K562 (cell line): ENCODE results near the gene STK11. TPM values are rescaled to one million over a fixed set of nuclear protein-coding genes. Genes with fewer than 3 reads are reported as not detected.

Experiments
- ARHGAP35 ChIP-seq: fragments of 450-650 bp; IDR thresholded peaks from 2 replicates; pipeline ENCODE4 v1.6.1; 2018; ENCODE audit not compliant: partially characterized antibody
- C11orf30 ChIP-seq: fragments of 450-650 bp; IDR thresholded peaks from 2 replicates; pipeline ENCODE4 v1.6.1; 2016; ENCODE audit warnings: low read depth, mild to moderate bottlenecking
- HNRNPLL ChIP-seq: fragments of 200-400 bp; formaldehyde crosslinking; IDR thresholded peaks from 2 replicates; pipeline ENCODE4 v1.6.1; 2017; ENCODE audit warnings: low read length, low read depth, mild to moderate bottlenecking; ENCODE audit not compliant: poor library complexity, severe bottlenecking
- KDM5B ChIP-seq: fragments of 200-600 bp; sonication (generic); IDR thresholded peaks from 2 replicates; pipeline ENCODE4 v1.6.1; 2012; ENCODE audit warnings: low read depth, mild to moderate bottlenecking, moderate library complexity, low read length, control low read depth, inconsistent platforms; ENCODE audit not compliant: insufficient replicate concordance
- MTA1 ChIP-seq: fragments of 450-650 bp; IDR thresholded peaks from 2 replicates; pipeline ENCODE4 v1.6.1; 2017; ENCODE audit warnings: borderline replicate concordance
- PHF21A ChIP-seq: fragments of 450-650 bp; IDR thresholded peaks from 2 replicates; pipeline ENCODE4 v1.6.1; 2017; ENCODE audit warnings: low read depth, borderline replicate concordance
- PTRF ChIP-seq: fragments of 450-650 bp; IDR thresholded peaks from 2 replicates; pipeline ENCODE4 v1.6.1; 2016; ENCODE audit warnings: mild to moderate bottlenecking, missing genetic modification characterization, missing compliant biosample characterization
- RFX5 ChIP-seq: IDR thresholded peaks from 2 replicates; pipeline ENCODE4 v1.6.1; 2011; ENCODE audit warnings: low read depth, mild to moderate bottlenecking, improper control_type of control experiment, low read length
- SMC3 ChIP-seq: conservative IDR thresholded peaks from 2 replicates; pipeline ENCODE4 v1.6.1; 2011; ENCODE audit warnings: low read depth, low read length, improper control_type of control experiment; ENCODE audit not compliant: insufficient read depth
- STAT5A ChIP-seq: IDR thresholded peaks from 2 replicates; pipeline ENCODE4 v1.6.1; 2012; ENCODE audit warnings: low read length, inconsistent platforms, borderline replicate concordance
- TRIM24 ChIP-seq, 2 experiments: fragments of 450-650 bp; IDR thresholded peaks; 2 replicates each; pipeline ENCODE4 v1.6.1; 2016
- U2AF2 ChIP-seq: fragments of 200-400 bp; formaldehyde crosslinking; optimal IDR thresholded peaks from 2 replicates; pipeline ENCODE3; 2017; ENCODE audit warnings: low read depth, mild to moderate bottlenecking, low read length
- polyA plus RNA-seq, 8 experiments: library from polyadenylated mRNA; depleted of rRNA in 4 of 8; stranded (reverse) in 5 of 8; unstranded in 3 of 8; fragments of >200 nt; fragmentation: Nextera tagmentation in 2 of 8; fragmentation: Illumina TruSeq in 1 of 8; extraction: Ambion mirVana in 2 of 8; extraction: Trizol in 1 of 8; gene quantifications; 2 replicates each; pipeline versions ENCODE4 v1.2.1 to v1.2.3, GENCODE V29; 2011 to 2014; ENCODE audit warnings: inconsistent platforms in 1 of 8, missing spikeins in 1 of 8
- total RNA-seq, 7 experiments: library from RNA; depleted of rRNA in 6 of 7; stranded (reverse); fragments of >200 nt in 6 of 7; fragmentation: Illumina TruSeq in 2 of 7; extraction: Trizol in 2 of 7; gene quantifications; 2 replicates each; pipeline versions ENCODE4 v1.2.1 to v1.2.3, GENCODE V29; 2011 to 2021; ENCODE audit warnings: low replicate concordance in 1 of 7
- TF ChIP-seq, protein P1 (sequence below), 2 experiments: fragments of 450-650 bp in 1 of 2; sonication (generic) in 1 of 2; formaldehyde crosslinking in 1 of 2; IDR thresholded peaks; 2 replicates each; pipeline versions ENCODE4 v1.7.1 to v1.9.0; 2016 to 2022; ENCODE audit warnings: inconsistent platforms in 1 of 2, mild to moderate bottlenecking in 1 of 2, missing genetic modification reagents in 1 of 2
- TF ChIP-seq, protein P2 (sequence below): fragments of 250-450 bp; sonication (Bioruptor Pico); IDR thresholded peaks from 2 replicates; pipeline ENCODE4 v1.5.0; 2020; ENCODE audit warnings: mild to moderate bottlenecking, borderline replicate concordance
- TF ChIP-seq, protein P3 (sequence below): fragments of 250-450 bp; sonication (Bioruptor Pico); IDR thresholded peaks from 2 replicates; pipeline ENCODE4 v1.4.0; 2020; ENCODE audit warnings: borderline replicate concordance

The STK11 gene
- total and polyA plus RNA-seq, 9 of the 15 experiments (the other 6 are each of a cell fraction or from before 2014, with no cell fraction given), result 0.15 to 96.5 (median 31.7) TPM

DNA sequence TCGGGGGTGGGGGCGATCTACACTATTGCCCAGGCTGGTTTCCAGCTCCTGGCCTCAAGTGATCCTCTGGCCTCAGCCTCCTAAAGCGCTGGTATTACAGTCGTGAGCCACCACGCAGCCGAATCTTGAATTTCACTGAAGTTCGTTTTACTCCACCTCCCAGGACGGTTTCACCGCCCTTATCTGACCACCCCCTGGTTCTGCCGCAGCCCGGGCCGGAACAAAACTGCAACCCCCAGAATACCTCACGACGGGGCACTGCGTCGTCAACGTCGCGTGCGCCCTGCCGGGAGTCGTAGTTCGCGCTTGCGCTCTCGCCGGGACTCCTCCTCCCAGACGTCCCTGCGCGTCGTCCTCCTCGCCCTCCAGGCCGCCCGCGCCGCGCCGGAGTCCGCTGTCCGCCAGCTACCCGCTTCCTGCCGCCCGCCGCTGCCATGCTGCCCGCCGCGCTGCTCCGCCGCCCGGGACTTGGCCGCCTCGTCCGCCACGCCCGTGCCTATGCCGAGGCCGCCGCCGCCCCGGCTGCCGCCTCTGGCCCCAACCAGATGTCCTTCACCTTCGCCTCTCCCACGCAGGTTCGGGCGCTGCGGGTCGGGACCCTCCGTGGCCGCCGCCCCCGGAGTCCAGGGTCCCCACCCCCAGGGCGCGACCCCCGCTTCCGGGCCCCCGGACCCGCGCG is 36.0 kb downstream of the STK11 start, which contains the start of gene ATP5F1D (continued):
- TF ChIP-seq ARHGAP35 (no peak), STAT5A (no peak), TRIM24 (IDR thresholded peaks at IDR 0.05) (no peak), HNRNPLL (peak; percentile 94), MTA1 (peak; percentile 89), SMC3 (0 out of 2 replicates have a peak, but pooled peaks have one; percentile 5), KDM5B (no peak), PHF21A (no peak), RFX5 (no peak), U2AF2 (no peak), PTRF (tag) (no peak), C11orf30 (no peak; the same call in 1 of the 2 replicates)
- TF ChIP-seq, protein P1, sequence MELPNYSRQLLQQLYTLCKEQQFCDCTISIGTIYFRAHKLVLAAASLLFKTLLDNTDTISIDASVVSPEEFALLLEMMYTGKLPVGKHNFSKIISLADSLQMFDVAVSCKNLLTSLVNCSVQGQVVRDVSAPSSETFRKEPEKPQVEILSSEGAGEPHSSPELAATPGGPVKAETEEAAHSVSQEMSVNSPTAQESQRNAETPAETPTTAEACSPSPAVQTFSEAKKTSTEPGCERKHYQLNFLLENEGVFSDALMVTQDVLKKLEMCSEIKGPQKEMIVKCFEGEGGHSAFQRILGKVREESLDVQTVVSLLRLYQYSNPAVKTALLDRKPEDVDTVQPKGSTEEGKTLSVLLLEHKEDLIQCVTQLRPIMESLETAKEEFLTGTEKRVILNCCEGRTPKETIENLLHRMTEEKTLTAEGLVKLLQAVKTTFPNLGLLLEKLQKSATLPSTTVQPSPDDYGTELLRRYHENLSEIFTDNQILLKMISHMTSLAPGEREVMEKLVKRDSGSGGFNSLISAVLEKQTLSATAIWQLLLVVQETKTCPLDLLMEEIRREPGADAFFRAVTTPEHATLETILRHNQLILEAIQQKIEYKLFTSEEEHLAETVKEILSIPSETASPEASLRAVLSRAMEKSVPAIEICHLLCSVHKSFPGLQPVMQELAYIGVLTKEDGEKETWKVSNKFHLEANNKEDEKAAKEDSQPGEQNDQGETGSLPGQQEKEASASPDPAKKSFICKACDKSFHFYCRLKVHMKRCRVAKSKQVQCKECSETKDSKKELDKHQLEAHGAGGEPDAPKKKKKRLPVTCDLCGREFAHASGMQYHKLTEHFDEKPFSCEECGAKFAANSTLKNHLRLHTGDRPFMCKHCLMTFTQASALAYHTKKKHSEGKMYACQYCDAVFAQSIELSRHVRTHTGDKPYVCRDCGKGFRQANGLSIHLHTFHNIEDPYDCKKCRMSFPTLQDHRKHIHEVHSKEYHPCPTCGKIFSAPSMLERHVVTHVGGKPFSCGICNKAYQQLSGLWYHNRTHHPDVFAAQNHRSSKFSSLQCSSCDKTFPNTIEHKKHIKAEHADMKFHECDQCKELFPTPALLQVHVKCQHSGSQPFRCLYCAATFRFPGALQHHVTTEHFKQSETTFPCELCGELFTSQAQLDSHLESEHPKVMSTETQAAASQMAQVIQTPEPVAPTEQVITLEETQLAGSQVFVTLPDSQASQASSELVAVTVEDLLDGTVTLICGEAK (IDR thresholded peaks at IDR 0.05), result no peak; the same call in 1 of the 2 replicates
- TF ChIP-seq, protein P1 (CRISPR knock-in tag; IDR thresholded peaks at IDR 0.05), result no peak
- TF ChIP-seq, protein P2, sequence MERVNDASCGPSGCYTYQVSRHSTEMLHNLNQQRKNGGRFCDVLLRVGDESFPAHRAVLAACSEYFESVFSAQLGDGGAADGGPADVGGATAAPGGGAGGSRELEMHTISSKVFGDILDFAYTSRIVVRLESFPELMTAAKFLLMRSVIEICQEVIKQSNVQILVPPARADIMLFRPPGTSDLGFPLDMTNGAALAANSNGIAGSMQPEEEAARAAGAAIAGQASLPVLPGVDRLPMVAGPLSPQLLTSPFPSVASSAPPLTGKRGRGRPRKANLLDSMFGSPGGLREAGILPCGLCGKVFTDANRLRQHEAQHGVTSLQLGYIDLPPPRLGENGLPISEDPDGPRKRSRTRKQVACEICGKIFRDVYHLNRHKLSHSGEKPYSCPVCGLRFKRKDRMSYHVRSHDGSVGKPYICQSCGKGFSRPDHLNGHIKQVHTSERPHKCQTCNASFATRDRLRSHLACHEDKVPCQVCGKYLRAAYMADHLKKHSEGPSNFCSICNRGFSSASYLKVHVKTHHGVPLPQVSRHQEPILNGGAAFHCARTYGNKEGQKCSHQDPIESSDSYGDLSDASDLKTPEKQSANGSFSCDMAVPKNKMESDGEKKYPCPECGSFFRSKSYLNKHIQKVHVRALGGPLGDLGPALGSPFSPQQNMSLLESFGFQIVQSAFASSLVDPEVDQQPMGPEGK (CRISPR knock-in tag), result no peak
- TF ChIP-seq, protein P3, sequence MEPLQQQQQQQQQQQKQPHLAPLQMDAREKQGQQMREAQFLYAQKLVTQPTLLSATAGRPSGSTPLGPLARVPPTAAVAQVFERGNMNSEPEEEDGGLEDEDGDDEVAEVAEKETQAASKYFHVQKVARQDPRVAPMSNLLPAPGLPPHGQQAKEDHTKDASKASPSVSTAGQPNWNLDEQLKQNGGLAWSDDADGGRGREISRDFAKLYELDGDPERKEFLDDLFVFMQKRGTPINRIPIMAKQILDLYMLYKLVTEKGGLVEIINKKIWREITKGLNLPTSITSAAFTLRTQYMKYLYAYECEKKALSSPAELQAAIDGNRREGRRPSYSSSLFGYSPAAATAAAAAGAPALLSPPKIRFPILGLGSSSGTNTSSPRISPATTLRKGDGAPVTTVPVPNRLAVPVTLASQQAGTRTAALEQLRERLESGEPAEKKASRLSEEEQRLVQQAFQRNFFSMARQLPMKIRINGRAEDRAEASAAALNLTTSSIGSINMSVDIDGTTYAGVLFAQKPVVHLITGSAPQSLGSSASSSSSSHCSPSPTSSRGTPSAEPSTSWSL (CRISPR knock-in tag), result no peak
